HG03521 (cell line): Measurements from ENCODE around the gene AMFR.

Experiments used
- ATAC-seq: cut with Tn5 transposase; IDR thresholded peaks from one replicate; pipeline ENCODE4 v1.9.1; 2021; ENCODE audit warnings: mild to moderate bottlenecking, moderate library complexity; ENCODE audit not compliant: unreplicated experiment

AMFR gene

GRCh38 chr16:56349086-56349415 is 76.3 kb downstream of the AMFR start:
- ATAC-seq: no peak

DNA sequence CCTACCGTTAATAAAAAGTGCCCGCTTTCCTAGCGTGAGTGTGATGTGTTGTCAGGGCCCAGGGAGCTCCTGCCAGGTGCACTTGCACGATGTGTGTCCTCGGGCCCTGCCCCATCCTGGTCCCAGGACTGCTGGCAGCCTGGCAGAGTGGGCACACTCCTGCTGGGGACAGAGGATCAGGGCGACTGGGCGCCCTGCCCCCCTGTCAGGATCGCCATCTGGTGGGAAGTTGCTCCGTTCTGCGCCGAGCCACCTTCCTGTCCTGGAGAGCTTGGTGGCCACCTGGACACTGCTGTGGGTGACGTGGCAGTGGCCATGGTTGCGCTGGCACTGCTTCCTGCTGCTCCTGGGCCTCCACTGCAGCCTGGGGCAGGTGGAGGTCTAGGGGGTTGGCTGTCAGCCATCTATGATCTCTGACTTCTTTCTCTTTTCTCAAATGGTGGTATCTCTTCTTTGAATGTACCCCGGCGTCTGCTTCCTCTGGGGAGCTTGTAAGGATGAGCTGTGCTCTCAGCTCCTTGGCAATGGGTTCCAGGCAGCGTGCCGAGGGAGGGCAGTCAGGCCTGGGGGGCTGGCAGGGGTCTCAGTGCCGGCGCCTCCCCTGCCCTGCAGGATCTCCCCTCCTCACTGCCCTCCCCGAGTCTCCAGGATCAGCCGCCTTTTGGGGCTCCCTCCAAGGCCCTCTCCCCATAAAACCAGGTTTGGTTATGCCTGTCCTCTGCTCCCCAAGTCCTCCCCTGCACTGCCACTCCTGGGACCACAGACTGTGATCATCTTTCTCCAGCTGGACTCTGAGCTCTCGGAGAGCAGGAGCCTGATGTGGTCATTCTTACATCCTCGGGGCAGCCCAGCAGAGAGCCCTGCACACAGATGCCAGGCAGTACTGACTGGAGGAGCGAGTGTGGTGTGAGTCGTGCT is 76.9 kb downstream of the AMFR start:
- ATAC-seq: no peak

- no peak for ATAC-seq
These were observed 77.7 kb downstream of the AMFR start for GRCh38 chr16:56347670-56348069.

DNA sequence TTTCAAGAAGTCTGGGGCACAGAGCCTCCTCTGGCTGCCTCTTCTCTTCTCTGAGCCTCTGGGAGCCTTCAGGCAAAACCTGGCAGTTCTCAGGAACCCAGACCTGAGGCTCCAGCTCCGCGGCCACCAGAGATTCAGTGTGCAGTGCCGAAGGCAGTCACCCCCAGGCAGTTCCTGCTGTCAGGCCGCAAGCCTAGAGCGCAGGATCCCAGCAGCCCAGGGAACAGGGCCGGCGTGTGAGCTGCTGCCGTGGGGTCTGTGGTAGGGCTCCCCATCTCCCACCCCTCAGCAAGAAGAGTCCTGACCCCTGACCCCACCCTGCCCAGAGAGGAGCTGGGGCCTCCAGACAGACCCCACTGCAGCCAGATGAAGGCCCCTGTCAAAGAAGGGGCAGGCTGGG is 78.2 kb downstream of the AMFR start:
- ATAC-seq: no peak

GRCh38 chr16:56346131-56346890 is 79.0 kb downstream of the AMFR start:
- ATAC-seq: no peak

DNA sequence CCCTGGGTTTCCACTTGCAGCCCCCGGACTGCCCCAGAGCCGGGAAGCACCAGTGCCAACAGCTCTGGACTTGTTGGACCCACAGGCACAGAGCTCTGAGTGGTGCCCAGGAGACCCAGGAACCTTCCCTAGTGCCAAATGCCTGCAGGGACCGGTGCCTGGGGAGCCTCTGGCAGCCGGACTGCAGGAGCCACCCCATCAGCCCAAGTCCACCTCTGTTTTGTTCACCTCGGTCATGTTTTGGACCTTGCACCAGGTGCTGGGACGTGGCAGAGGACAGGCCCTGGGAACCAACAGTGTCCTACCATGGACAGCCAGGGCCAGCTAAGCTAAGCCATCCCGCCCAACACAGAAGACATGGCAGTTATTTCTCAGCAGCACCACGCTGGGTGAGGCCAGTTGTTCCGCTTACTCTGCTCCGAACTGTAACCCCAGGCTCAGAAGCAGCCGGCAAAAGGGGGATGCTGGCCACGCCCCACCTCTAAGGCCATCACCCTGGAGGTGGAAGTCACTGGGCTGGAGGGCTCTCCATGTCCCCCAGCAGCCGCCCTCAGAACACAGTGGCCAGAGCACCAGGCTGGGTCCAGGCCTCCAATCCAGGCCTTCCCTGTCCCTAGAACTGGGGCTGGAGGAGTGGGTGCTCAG is 79.8 kb downstream of the AMFR start:
- ATAC-seq: no peak

DNA sequence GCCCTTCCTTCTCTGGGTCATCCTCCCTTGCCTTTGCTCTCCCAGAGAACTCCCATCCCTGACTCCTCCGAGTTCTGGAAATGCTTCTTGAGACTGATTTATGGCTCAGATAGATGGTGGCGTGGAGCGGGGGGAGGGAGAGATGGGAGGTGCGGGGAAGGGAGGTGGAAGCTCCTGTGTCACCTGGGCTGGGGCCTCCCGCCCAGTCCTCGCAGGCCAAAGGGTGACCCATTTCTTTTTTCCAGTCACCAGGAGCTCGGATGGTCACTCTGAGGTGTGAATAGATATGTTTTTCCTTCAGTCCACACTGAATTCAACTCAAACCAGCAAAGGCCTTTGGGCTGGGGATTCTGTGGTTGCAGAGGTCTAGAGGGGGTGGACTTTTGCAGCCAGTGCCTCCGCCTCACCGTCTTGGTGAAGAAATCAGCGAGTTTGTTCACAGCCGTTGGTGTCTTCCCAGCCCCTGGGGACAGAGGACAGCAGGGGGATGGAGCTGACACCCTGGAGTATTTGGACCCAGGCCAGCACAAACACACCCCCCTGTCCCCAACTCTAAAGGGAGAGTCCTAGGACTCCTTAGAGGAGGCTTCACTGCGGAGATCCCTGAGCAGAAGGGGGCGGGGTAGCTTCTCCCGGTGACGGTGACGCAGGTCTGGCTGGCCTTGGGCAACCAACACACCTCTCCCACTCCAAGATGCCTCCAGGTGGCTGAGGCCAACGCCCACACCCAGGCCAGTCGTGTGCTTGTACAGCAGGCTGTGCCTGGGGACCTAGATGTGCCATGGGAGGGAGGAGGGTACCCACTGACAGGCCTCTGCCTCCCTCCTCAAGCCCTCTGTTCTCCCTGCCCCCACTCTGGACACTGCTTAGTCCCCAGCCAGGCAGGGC is 80.6 kb downstream of the AMFR start:
- ATAC-seq: no peak

- no peak for ATAC-seq
These were observed 81.5 kb downstream of the AMFR start for GRCh38 chr16:56343661-56344517.

GRCh38 chr16:56341656-56342399 is 83.5 kb downstream of the AMFR start:
- no peak for ATAC-seq

GRCh38 chr16:56340864-56341365 is 84.4 kb downstream of the AMFR start:
- no peak for ATAC-seq

GRCh38 chr16:56340416-56340815 is 84.9 kb downstream of the AMFR start:
- ATAC-seq: no peak

DNA sequence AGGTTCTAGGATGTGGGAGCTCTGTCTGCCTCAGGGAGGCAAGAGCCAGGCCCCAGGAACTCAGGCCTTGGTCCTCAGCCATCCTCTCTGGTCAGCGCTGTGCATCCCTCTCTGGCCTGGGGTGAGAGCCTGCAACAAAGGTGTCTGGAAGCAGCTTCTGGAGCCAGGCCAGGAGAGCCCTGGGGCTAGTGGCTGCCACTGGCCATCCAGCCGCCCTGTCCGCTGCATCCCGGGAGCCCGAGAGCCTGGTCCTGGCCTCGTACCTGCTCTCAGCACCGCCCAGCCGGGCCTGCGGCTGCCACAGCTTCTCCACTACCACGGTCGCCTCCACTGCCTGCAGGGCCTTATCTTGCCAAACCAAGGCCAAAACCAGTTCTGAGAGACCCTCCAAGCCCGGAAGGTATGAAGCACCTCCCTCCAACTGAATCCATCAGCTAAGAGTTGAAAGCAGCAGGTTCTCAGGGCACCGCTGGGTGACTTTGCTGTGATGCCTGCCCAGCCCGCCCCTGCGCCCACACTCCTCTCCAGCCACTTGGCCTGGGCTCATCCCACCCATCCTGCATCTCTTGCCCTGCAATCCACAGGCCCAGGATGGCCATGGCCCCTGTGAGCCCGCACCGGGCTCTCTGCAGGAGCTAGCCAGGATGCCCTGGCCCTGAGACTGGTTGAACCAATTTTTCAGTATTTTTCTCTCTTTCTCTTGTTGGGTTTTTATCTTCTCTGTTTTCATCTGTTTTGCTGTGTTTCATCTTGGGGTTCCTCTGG is 85.7 kb downstream of the AMFR start:
- no peak for ATAC-seq

GRCh38 chr16:56338566-56339318 is 86.6 kb downstream of the AMFR start:
- ATAC-seq: no peak

DNA sequence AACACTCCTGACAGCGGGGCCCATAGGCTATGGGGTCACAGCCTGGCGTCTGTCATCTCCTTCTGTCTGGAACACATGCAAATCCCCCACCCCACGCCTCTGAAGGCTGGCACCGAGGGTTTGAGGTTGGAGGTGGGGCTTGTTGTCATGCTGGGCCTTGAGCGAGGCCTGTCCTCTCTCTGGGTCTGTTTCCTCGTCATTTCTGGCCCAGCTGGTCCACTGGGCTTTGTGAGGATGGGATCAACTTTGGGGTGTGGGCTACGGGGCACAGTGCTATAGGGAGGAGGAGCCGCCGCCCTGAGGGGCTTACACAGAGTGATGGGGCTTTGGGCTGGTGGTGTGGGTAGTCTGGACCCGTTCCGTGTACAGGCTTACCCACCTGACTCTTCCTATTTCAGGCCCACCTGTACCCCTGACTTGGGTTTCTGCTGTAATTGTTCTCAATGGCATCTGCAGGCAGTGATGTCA is 87.5 kb downstream of the AMFR start:
- ATAC-seq: no peak

- no peak for ATAC-seq
These were observed 88.1 kb downstream of the AMFR start for GRCh38 chr16:56337131-56337857.

- ATAC-seq: no peak
These were observed 88.6 kb downstream of the AMFR start for GRCh38 chr16:56336711-56337110.
